H7 (cell line): ENCODE data around the gene SELENOV. TPM values are rescaled to one million over a fixed set of nuclear protein-coding genes. Genes with fewer than 3 reads are reported as not detected.
A peak's percentile ranks its signal among the peaks of the same experiment; 100 is the strongest.

Experiments
- DNase-seq: peaks from one replicate; pipeline ENCODE4 v3.0.0; 2012
- H3K27me3 ChIP-seq: 2 replicates; pipeline ENCODE4 v1.6.0; 2011; ENCODE audit warnings: mild to moderate bottlenecking, low read length; ENCODE audit not compliant: control insufficient read depth, insufficient read depth
- H3K36me3 ChIP-seq: replicated peaks from 2 replicates; pipeline ENCODE4 v1.5.1; 2011; ENCODE audit warnings: low read length; ENCODE audit not compliant: control insufficient read depth, insufficient read depth
- H3K4me3 ChIP-seq: 2 replicates; pipeline ENCODE4 v1.5.1; 2011; ENCODE audit warnings: low read depth, mild to moderate bottlenecking, control low read depth, low read length, moderate library complexity; ENCODE audit not compliant: insufficient read depth
- total RNA-seq: library from RNA; depleted of rRNA; stranded (reverse); fragments of >200 nt; shearing (Covaris generic); gene quantifications from 2 replicates; pipeline ENCODE4 v1.2.3, GENCODE V29; 2014

Gene SELENOV
- total RNA-seq, 1 experiment from 2014 or later, result 3.1 TPM

- H3K27me3 ChIP-seq, result peaks cover 5% of the 10 kb centered on the region; the same call in 1 of the 2 replicates
- H3K4me3 ChIP-seq, result no peak overlapping the region
- H3K36me3 ChIP-seq, result peaks cover 4% of the 10 kb centered on the region
- DNase-seq, result no peak
Measured at GRCh38 chr19:39520541-39521484, 5.9 kb downstream of the SELENOV start.

GRCh38 chr19:39524495-39524894 is 9.6 kb downstream of the SELENOV start:
- Histone ChIP-seq H3K27me3 (no peaks in the 10 kb centered on the region), H3K36me3 (peaks cover 4% of the 10 kb centered on the region), H3K4me3 (no peak overlapping the region)
- DNase-seq, result no peak

GRCh38 chr19:39525205-39525604 is 10.3 kb downstream of the SELENOV start:
- DNase-seq, result no peak
- Histone ChIP-seq H3K4me3 (no peak overlapping the region), H3K27me3 (no peaks in the 10 kb centered on the region), H3K36me3 (peaks cover 4% of the 10 kb centered on the region)

GRCh38 chr19:39531834-39532232 is 16.9 kb downstream of the SELENOV start:
- Histone ChIP-seq H3K27me3 (no peaks in the 10 kb centered on the region), H3K36me3 (no peaks in the 10 kb centered on the region), H3K4me3 (peak overlapping the region; percentile 91)
- DNase-seq, result no peak

- Histone ChIP-seq H3K27me3 (no peaks in the 10 kb centered on the region), H3K4me3 (peak within 1 kb of the TSS; percentile 91), H3K36me3 (no peaks in the 10 kb centered on the region)
- peak; percentile 95 for DNase-seq
Measured at GRCh38 chr19:39532233-39533002, 17.5 kb downstream of the SELENOV start, which contains the start of gene EID2B. Gene EID2B, minus strand, starts transcription at chr19:39532852. Its CDS starts 50 bp downstream, at chr19:39532802.

- Histone ChIP-seq H3K27me3 (no peaks in the 10 kb centered on the region), H3K36me3 (no peaks in the 10 kb centered on the region), H3K4me3 (no peak overlapping the region)
- no peak for DNase-seq
Measured at GRCh38 chr19:39533003-39533512, 18.1 kb downstream of the SELENOV start.

GRCh38 chr19:39533791-39534190 is 18.9 kb downstream of the SELENOV start:
- DNase-seq, result no peak
- H3K27me3 ChIP-seq, result no peaks in the 10 kb centered on the region
- H3K4me3 ChIP-seq, result no peak overlapping the region
- no peaks in the 10 kb centered on the region for H3K36me3 ChIP-seq

- DNase-seq, result peak; percentile 60
- no peaks in the 10 kb centered on the region for H3K27me3 ChIP-seq
- H3K36me3 ChIP-seq, result no peaks in the 10 kb centered on the region
- peak overlapping the region; percentile 88 for H3K4me3 ChIP-seq
Measured at GRCh38 chr19:39539165-39539517, 24.2 kb downstream of the SELENOV start.

- H3K36me3 ChIP-seq, result no peaks in the 10 kb centered on the region
- peak; percentile 96 for DNase-seq
- H3K4me3 ChIP-seq, result peak within 1 kb of the TSS; percentile 88
- no peaks in the 10 kb centered on the region for H3K27me3 ChIP-seq
Measured at GRCh38 chr19:39539518-39540332, 24.8 kb downstream of the SELENOV start, which contains the start of gene EID2. Gene EID2, minus strand, starts transcription at chr19:39540161. Its CDS starts 82 bp downstream, at chr19:39540079.

- no peak for DNase-seq
- no peaks in the 10 kb centered on the region for H3K36me3 ChIP-seq
- no peaks in the 10 kb centered on the region for H3K27me3 ChIP-seq
- H3K4me3 ChIP-seq, result no peak overlapping the region; the same call in 1 of the 2 replicates
Measured at GRCh38 chr19:39540333-39540673, 25.4 kb downstream of the SELENOV start.

GRCh38 chr19:39542206-39542605 is 27.3 kb downstream of the SELENOV start:
- Histone ChIP-seq H3K36me3 (no peaks in the 10 kb centered on the region), H3K27me3 (no peaks in the 10 kb centered on the region), H3K4me3 (no peak overlapping the region)
- peak; percentile 32 for DNase-seq

GRCh38 chr19:39543477-39543857 is 28.5 kb downstream of the SELENOV start:
- DNase-seq, result no peak
- Histone ChIP-seq H3K4me3 (no peak overlapping the region), H3K27me3 (no peaks in the 10 kb centered on the region), H3K36me3 (no peaks in the 10 kb centered on the region)

GRCh38 chr19:39544226-39544903 is 29.4 kb downstream of the SELENOV start:
- Histone ChIP-seq H3K4me3 (no peak overlapping the region), H3K27me3 (no peaks in the 10 kb centered on the region), H3K36me3 (no peaks in the 10 kb centered on the region)
- DNase-seq, result no peak
